PC-9 (cell line): ENCODE data around the gene RAB20. TPM values are rescaled to one million over a fixed set of nuclear protein-coding genes. Genes with fewer than 3 reads are reported as not detected.

Experiments
- BruUV-seq: library from RNA; stranded (reverse); fragments of 400-500 nt; replicated peaks from 2 replicates; lab custom pipeline; 2021; lab: Mats Ljungman, UMichigan
- CTCF ChIA-PET: fragments of 300-600 bp; sonication (Branson Sonifier 250); formaldehyde crosslinking; loops from one replicate; lab custom pipeline; 2022; ENCODE audit warnings: antibody characterized with exemption; lab: Charles Lee
- POLR2A ChIA-PET: fragments of 300-600 bp; sonication (Branson Sonifier 250); formaldehyde crosslinking; loops from one replicate; lab custom pipeline; 2022; ENCODE audit warnings: antibody characterized with exemption; ENCODE audit not compliant: unreplicated experiment; lab: Charles Lee
- DNase-seq, 2 experiments: peaks; one replicate each; pipeline versions ENCODE4 v3.0.0 to v3.0.0-alpha.2; 2015 to 2022; ENCODE audit warnings: mixed read lengths in 1 of 2
- H2AFZ ChIP-seq: fragments of 200-600 bp; sonication (generic); 2 replicates; pipeline ENCODE4 v1.8.1; 2017; ENCODE audit warnings: antibody characterized with exemption
- H3F3A ChIP-seq: fragments of 200-600 bp; sonication (generic); 2 replicates; pipeline ENCODE4 v1.8.1; 2017; ENCODE audit warnings: antibody characterized with exemption, mild to moderate bottlenecking, low read depth; ENCODE audit not compliant: insufficient read depth
- H3K27ac ChIP-seq: fragments of 200-600 bp; sonication (generic); 2 replicates; pipeline ENCODE4 v1.6.1; 2016; ENCODE audit warnings: mixed run types
- H3K27me3 ChIP-seq: fragments of 200-600 bp; sonication (generic); 2 replicates; pipeline ENCODE4 v1.6.1; 2016; ENCODE audit warnings: low read depth, mixed run types; ENCODE audit not compliant: insufficient read depth
- H3K36me3 ChIP-seq: fragments of 200-600 bp; sonication (generic); 2 replicates; pipeline ENCODE4 v1.6.1; 2016; ENCODE audit warnings: low read depth, mixed run types
- H3K4me1 ChIP-seq: fragments of 200-600 bp; sonication (generic); replicated peaks from 2 replicates; pipeline ENCODE4 v1.6.1; 2016; ENCODE audit warnings: mixed run types; ENCODE audit not compliant: insufficient read depth
- H3K4me2 ChIP-seq: fragments of 200-600 bp; sonication (generic); 2 replicates; pipeline ENCODE4 v1.6.1; 2017; ENCODE audit warnings: mixed run types
- H3K4me3 ChIP-seq: fragments of 200-600 bp; sonication (generic); 2 replicates; pipeline ENCODE4 v1.6.1; 2016; ENCODE audit warnings: mixed run types
- H3K79me2 ChIP-seq: fragments of 200-600 bp; sonication (generic); 2 replicates; pipeline ENCODE4 v1.6.1; 2017; ENCODE audit warnings: low read depth, mixed run types
- H3K9me2 ChIP-seq: fragments of 200-600 bp; sonication (generic); 2 replicates; pipeline ENCODE4 v1.8.1; 2017; ENCODE audit warnings: mild to moderate bottlenecking; ENCODE audit not compliant: insufficient read depth
- H3K9me3 ChIP-seq: fragments of 200-600 bp; sonication (generic); 2 replicates; pipeline ENCODE4 v1.8.1; 2016; ENCODE audit warnings: low read depth; ENCODE audit not compliant: insufficient read depth
- H4K20me1 ChIP-seq: fragments of 200-600 bp; sonication (generic); 2 replicates; pipeline ENCODE4 v1.8.1; 2017; ENCODE audit not compliant: insufficient read depth
- CTCF ChIP-seq: fragments of 200-600 bp; sonication (generic); conservative IDR thresholded peaks from 2 replicates; pipeline ENCODE4 v1.6.1; 2017; ENCODE audit warnings: mixed run types, antibody characterized with exemption, mild to moderate bottlenecking, moderate library complexity
- EZH2 ChIP-seq: fragments of 200-600 bp; sonication (generic); IDR thresholded peaks from 2 replicates; pipeline ENCODE4 v1.8.0; 2017; ENCODE audit warnings: antibody characterized with exemption, low read depth
- intact Hi-C: fragments of 100-400 bp; cut with micrococcal nuclease; formaldehyde crosslinking; loops from one replicate; pipeline ENCODE4 v1.10.0; 2022; ENCODE audit not compliant: unreplicated experiment
- total RNA-seq: library from RNA; stranded (reverse); gene quantifications from 2 replicates; pipeline ENCODE4 v1.2.3, GENCODE V29; 2021

Gene RAB20
- total RNA-seq, 1 experiment from 2014 or later: 31.9 TPM

DNA sequence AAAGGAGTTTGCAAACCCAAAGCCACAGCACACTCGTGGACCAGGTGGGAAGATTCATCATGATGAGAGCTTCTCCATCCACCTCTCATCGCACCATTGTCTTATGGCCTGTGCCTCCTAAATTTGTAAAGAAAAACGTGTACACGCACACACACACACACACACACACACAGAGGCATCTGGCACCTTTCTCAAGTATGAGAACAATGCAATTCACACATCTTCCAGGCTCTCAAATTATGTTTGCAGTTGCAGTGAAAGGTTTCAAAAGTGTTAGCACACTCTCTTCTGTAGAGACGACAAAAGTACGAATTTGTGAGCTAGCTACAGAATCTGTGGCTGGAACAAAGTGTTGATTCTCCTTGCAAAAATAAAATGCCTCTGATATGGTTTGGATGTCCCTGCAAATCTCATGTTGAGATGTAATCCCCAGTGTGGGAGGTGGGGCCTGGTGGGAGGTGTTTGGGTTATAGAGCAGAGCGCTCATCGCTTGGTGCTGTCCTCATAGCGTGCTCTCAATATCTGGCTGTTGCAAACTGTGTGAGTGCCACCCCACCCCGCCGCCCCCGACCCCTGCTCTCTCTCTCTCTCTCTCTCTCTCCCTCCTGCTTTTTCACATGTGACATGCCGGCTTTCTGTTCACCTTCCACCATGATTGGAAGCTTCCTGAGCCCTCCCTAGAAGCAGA is 21.8 kb upstream of the RAB20 start:
- intact Hi-C loops: no loop called here
- Histone ChIP-seq H4K20me1 (no peaks in the 10 kb centered on the region), H3K4me1 (0 out of 2 replicates have a peak, but pooled peaks cover 3% of the 10 kb centered on the region), H3F3A (no peaks in the 10 kb centered on the region), H3K79me2 (no peaks in the 10 kb centered on the region), H3K4me3 (no peak overlapping the region), H3K36me3 (no peaks in the 10 kb centered on the region), H2AFZ (no peak overlapping the region), H3K4me2 (no peak overlapping the region), H3K27ac (no peak overlapping the region), H3K27me3 (no peaks in the 10 kb centered on the region), H3K9me3 (no peaks in the 10 kb centered on the region), H3K9me2 (no peaks in the 10 kb centered on the region)
- ChIA-PET CTCF (interaction anchor here (0.7 kb wide), 1 partner anchor 37 kb away, joined by 6 read pairs; no protein-coding TSS in a partner anchor), POLR2A (no interaction called here)
- TF ChIP-seq EZH2: no peak
- TF ChIP-seq CTCF: no peak
- BruUV-seq: no TSS peak
- DNase-seq: no peak

DNA sequence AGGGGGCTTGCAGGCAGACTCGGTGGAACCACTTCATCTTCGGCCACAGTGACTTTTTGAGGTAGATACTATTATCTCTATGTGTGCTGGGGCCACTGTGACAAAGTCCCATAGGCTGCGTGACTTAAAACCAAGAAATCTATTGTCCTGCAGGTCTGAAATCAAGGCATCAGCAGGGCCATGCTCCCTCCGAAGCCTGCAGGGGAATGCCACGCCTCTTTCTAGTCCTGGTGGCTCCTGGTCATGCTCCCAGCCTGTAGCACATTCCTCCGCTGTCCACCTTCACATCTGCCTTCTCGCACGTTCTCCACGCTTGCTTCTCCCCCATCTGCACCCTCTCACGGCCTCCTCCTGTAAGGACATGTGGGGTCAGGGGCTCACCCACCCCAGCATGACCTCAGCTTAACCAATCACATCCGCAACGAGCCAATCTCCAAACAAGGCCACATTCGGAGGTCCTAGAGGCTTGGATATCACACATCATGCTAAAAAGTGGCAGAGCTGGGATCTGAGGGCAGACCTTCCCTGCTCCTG is 21.0 kb upstream of the RAB20 start:
- no peaks in the 10 kb centered on the region for H3K36me3 ChIP-seq
- POLR2A ChIA-PET: no interaction called here
- no peaks in the 10 kb centered on the region for H3K79me2 ChIP-seq
- CTCF ChIA-PET: no interaction called here
- H3K27ac ChIP-seq: no peak overlapping the region
- intact Hi-C loops: no loop called here
- H3K4me2 ChIP-seq: no peak overlapping the region
- H3K4me1 ChIP-seq: 0 out of 2 replicates have a peak, but pooled peaks cover 3% of the 10 kb centered on the region
- no peaks in the 10 kb centered on the region for H3K9me2 ChIP-seq
- H3K4me3 ChIP-seq: no peak overlapping the region
- H3K9me3 ChIP-seq: no peaks in the 10 kb centered on the region
- H4K20me1 ChIP-seq: no peaks in the 10 kb centered on the region
- H3F3A ChIP-seq: no peaks in the 10 kb centered on the region
- TF ChIP-seq EZH2: no peak
- TF ChIP-seq CTCF: no peak
- no TSS peak for BruUV-seq
- H2AFZ ChIP-seq: no peak overlapping the region
- DNase-seq: no peak
- H3K27me3 ChIP-seq: no peaks in the 10 kb centered on the region

DNA sequence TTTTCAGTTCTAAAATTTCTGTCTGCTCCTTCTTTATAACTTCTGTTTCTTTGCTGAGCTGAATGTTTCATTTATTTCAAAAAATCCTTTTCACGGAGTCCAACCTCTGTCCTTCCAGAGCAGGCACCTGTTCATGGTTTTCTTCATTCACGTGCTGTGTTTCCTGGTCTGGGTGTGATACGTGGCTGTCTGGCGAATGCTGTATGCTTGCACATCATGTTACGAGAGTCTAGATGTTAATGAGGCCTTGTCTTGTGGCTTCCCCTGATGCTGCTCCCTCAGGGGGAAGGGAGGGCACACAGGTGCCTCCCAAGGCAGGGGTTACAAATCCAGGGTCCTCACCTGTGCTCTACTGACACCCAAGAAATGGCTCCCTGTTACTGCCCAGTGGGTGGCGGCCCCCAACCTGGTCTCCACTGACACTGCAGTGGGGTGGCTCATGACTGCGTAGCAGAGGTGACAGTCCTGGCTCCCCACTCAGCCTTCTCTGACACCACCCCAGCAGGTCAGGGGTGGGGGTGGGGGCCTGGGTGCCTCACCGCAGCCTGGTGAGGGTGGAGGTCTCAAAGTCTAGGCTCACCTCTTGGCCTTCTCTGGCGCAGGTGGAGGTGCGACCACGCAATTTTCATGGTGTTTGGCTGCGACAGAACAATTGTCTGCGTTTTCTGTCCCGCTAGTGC is 20.1 kb upstream of the RAB20 start:
- H3K79me2 ChIP-seq: no peaks in the 10 kb centered on the region
- TF ChIP-seq CTCF (no peak), EZH2 (no peak)
- H3K27me3 ChIP-seq: no peaks in the 10 kb centered on the region
- no peak overlapping the region for H3K27ac ChIP-seq
- BruUV-seq: no TSS peak
- no peak overlapping the region for H2AFZ ChIP-seq
- DNase-seq: no peak
- H3K4me3 ChIP-seq: no peak overlapping the region
- H3K4me2 ChIP-seq: no peak overlapping the region
- no peaks in the 10 kb centered on the region for H3K36me3 ChIP-seq
- no peaks in the 10 kb centered on the region for H3K9me2 ChIP-seq
- no peaks in the 10 kb centered on the region for H3F3A ChIP-seq
- ChIA-PET POLR2A (no interaction called here), CTCF (no interaction called here)
- no peaks in the 10 kb centered on the region for H4K20me1 ChIP-seq
- H3K4me1 ChIP-seq: 0 out of 2 replicates have a peak, but pooled peaks cover 3% of the 10 kb centered on the region
- H3K9me3 ChIP-seq: no peaks in the 10 kb centered on the region
- intact Hi-C loops: no loop called here
